Mesendoderm (in vitro differentiated cells): Measurements from ENCODE around the gene UBASH3B.

Experiments
- DNase-seq: peaks from one replicate; pipeline ENCODE4 v3.0.0; 2013
- H2AK5ac ChIP-seq: 2 replicates; pipeline ENCODE4 v1.6.1; 2013; ENCODE audit warnings: low read length, inconsistent platforms
- H2BK120ac ChIP-seq: 2 replicates; pipeline ENCODE4 v1.6.1; 2013; ENCODE audit warnings: low read depth, mild to moderate bottlenecking, low read length, moderate library complexity, mixed read lengths
- H2BK15ac ChIP-seq: replicated peaks from 2 replicates; pipeline ENCODE4 v1.6.1; 2013; ENCODE audit warnings: low read depth, mild to moderate bottlenecking, moderate library complexity
- H2BK5ac ChIP-seq: 2 replicates; pipeline ENCODE4 v1.6.1; 2013; ENCODE audit warnings: low read length, inconsistent platforms
- H3K18ac ChIP-seq: 2 replicates; pipeline ENCODE4 v1.6.1; 2013; ENCODE audit warnings: mild to moderate bottlenecking, low read length, mixed read lengths
- H3K23ac ChIP-seq: one replicate; pipeline ENCODE4 v1.6.1; 2013; ENCODE audit warnings: low read length
- H3K27ac ChIP-seq: 2 replicates; pipeline ENCODE4 v1.5.1; 2013; ENCODE audit warnings: low read depth, mild to moderate bottlenecking, inconsistent platforms, low read length, moderate library complexity
- H3K27me3 ChIP-seq: 2 replicates; pipeline ENCODE4 v1.6.1; 2013; ENCODE audit warnings: low read length, control low read depth, mild to moderate bottlenecking, inconsistent platforms; ENCODE audit not compliant: insufficient read depth, poor library complexity
- H3K36me3 ChIP-seq: 2 replicates; pipeline ENCODE4 v1.6.1; 2013; ENCODE audit warnings: low read length, inconsistent platforms; ENCODE audit not compliant: control insufficient read depth, insufficient read depth
- H3K4ac ChIP-seq: one replicate; pipeline ENCODE4 v1.6.1; 2013; ENCODE audit warnings: low read depth, mild to moderate bottlenecking, low read length, moderate library complexity
- H3K4me1 ChIP-seq: 2 replicates; pipeline ENCODE4 v1.6.1; 2013; ENCODE audit warnings: low read depth, low read length, inconsistent platforms; ENCODE audit not compliant: control insufficient read depth
- H3K4me2 ChIP-seq: 2 replicates; pipeline ENCODE4 v1.6.1; 2013; ENCODE audit warnings: low read length
- H3K4me3 ChIP-seq: 2 replicates; pipeline ENCODE4 v1.5.1; 2013; ENCODE audit warnings: mild to moderate bottlenecking, low read length
- H3K56ac ChIP-seq: one replicate; pipeline ENCODE4 v1.6.1; 2013; ENCODE audit warnings: low read length
- H3K79me1 ChIP-seq: 2 replicates; pipeline ENCODE4 v1.6.1; 2013; ENCODE audit warnings: low read length, inconsistent platforms
- H3K79me2 ChIP-seq: 2 replicates; pipeline ENCODE4 v1.6.1; 2013; ENCODE audit warnings: mild to moderate bottlenecking, low read length; ENCODE audit not compliant: control insufficient read depth, insufficient read depth
- H3K9ac ChIP-seq: 2 replicates; pipeline ENCODE4 v1.6.1; 2013; ENCODE audit warnings: low read length, inconsistent platforms
- H4K5ac ChIP-seq: one replicate; pipeline ENCODE4 v1.6.1; 2013; ENCODE audit warnings: low read length
- H4K8ac ChIP-seq: one replicate; pipeline ENCODE4 v1.6.1; 2013; ENCODE audit warnings: low read depth, mild to moderate bottlenecking, control low read depth, low read length, moderate library complexity
- WGBS: extraction: QIAGEN DNeasy Blood & Tissue Kit; methylation state at CpG from one replicate; pipeline ENCODE4 v1.1.7; 2013; ENCODE audit warnings: low lambda C conversion rate, missing lambda C conversion rate; ENCODE audit not compliant: insufficient coverage; ENCODE audit errors: extremely low coverage; 5-methylcytosine and 5-hydroxymethylcytosine counted together

Gene UBASH3B

DNA sequence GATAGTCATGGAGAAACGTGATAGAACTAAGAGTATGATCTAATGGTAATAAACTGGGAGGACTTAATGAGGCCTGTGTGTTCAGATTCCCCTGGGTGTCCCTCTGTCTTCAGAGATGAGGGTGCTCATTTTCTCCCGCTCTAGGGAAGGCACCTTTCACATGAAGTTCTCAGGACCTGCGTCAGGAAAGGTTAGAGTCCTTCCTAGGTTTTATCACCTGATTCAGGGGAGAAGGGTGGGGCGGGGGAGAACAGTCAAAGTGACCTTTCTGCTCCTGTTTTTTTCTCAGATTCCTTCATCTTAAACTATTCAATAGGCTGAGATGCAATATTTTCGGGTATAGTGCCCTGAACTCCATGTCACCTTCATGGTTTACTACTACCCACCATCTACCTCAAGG is 160.4 kb downstream of the UBASH3B start:
- Histone ChIP-seq H3K4me1 (peaks cover 4% of the 10 kb centered on the region), H3K27ac (no peak overlapping the region), H3K56ac (no peak overlapping the region), H3K9ac (no peak overlapping the region), H3K4me3 (no peak overlapping the region), H3K36me3 (no peaks in the 10 kb centered on the region), H2BK5ac (no peak overlapping the region), H3K4me2 (no peak overlapping the region), H3K79me1 (no peaks in the 10 kb centered on the region), H4K8ac (no peak overlapping the region), H2AK5ac (no peak overlapping the region), H3K23ac (no peak overlapping the region), H3K27me3 (no peaks in the 10 kb centered on the region), H4K5ac (no peak overlapping the region), H2BK120ac (no peak overlapping the region), H3K18ac (no peak overlapping the region), H3K4ac (no peak overlapping the region), H3K79me2 (no peaks in the 10 kb centered on the region), H2BK15ac (no peak overlapping the region)
- WGBS: no CpG with 5 or more reads among the region's 5 CpGs
- no peak for DNase-seq

DNA sequence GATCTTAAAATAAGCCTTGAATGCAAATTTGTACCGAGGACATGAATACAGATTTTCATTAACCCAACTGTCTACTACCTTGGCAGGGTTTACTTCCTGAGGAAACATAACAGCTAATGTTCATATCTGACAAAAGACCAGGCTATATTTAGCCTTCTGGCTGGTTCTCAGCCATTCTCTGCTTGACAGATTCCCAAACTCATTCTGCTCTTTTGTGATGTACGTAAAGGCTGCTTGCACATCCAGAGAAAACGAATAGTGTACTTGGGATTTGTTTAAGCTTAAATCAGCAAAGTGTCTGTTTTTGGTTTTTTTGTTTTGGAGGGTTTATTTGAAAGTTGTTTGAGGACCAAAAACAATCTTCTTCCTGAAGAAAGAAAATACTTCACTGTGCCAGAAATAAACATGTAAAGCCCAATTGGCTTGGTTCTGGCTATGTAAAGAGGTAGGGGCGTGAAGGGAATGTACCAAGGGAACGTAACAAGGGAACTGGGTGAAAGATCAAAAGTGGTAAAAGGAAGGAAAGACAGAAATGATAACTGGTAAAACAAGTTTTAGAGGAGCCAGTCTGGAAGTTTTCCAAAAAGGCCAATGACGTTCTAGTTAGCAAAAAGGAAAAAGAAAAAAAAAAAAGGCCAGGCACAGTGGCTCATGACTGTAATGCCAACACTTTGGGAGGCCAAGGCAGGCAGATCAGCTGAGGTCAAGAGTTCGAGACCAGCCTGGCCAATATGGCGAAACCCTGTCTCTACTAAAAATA is 161.4 kb downstream of the UBASH3B start:
- Histone ChIP-seq H3K4ac (no peak overlapping the region), H4K8ac (no peak overlapping the region), H3K4me1 (peaks cover 4% of the 10 kb centered on the region), H2AK5ac (no peak overlapping the region), H3K4me3 (no peak overlapping the region), H3K18ac (no peak overlapping the region), H3K79me1 (no peaks in the 10 kb centered on the region), H3K9ac (no peak overlapping the region), H2BK15ac (no peak overlapping the region), H3K27ac (no peak overlapping the region), H3K4me2 (no peak overlapping the region), H3K36me3 (no peaks in the 10 kb centered on the region), H3K27me3 (no peaks in the 10 kb centered on the region), H3K23ac (no peak overlapping the region), H2BK120ac (no peak overlapping the region), H2BK5ac (no peak overlapping the region), H3K56ac (no peak overlapping the region), H4K5ac (no peak overlapping the region), H3K79me2 (no peaks in the 10 kb centered on the region)
- DNase-seq: no peak
- WGBS: no CpG with 5 or more reads among the region's 8 CpGs

DNA sequence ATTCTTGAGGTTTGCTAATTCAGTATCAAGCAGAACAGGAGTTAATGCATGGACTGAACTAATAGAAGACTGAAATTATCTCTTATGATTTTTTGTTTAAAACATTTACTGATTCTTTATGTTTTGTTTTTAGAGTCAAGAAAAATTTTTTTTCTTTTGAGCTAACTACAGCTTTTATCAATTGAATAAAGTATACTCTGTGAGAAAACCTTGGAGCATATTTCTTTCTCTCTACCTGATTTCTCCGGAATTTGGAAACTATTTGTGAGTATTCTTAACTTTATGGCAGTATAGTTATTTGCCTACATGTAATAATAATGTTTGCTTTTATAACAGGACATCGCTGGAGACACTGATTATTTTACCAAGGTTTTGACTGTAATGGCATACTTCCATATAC is 164.6 kb downstream of the UBASH3B start:
- Histone ChIP-seq H3K23ac (no peak overlapping the region), H2BK15ac (no peak overlapping the region), H3K36me3 (no peaks in the 10 kb centered on the region), H3K9ac (no peak overlapping the region), H3K27ac (no peak overlapping the region), H3K4me2 (no peak overlapping the region), H3K79me2 (no peaks in the 10 kb centered on the region), H3K18ac (no peak overlapping the region), H3K4me3 (no peak overlapping the region), H3K79me1 (no peaks in the 10 kb centered on the region), H3K56ac (no peak overlapping the region), H4K5ac (no peak overlapping the region), H2AK5ac (no peak overlapping the region), H3K27me3 (no peaks in the 10 kb centered on the region), H3K4ac (no peak overlapping the region), H2BK120ac (no peak overlapping the region), H4K8ac (no peak overlapping the region), H2BK5ac (no peak overlapping the region), H3K4me1 (no peaks in the 10 kb centered on the region)
- no CpG with 5 or more reads among the region's 2 CpGs for WGBS
- no peak for DNase-seq

DNA sequence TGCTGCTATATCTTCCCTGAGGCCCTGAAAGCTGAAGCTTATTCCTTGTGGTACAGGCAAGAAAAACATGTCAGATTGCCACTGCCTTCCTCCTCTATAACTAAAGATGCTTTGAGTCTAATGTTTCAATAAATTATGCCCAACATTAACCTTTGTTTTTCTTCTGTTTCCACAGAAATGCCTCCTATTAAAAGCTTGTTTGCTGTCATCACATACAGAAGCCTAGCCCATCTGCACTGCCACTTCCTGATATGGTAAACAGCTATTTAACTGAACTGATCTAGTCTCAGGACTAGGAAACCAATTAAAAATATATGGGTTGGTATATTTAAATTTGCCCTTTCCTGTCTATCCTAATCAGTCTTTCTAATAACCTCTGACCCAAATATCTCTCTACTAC is 165.6 kb downstream of the UBASH3B start:
- Histone ChIP-seq H2BK15ac (no peak overlapping the region), H3K9ac (no peak overlapping the region), H3K4ac (no peak overlapping the region), H3K79me2 (no peaks in the 10 kb centered on the region), H3K4me3 (no peak overlapping the region), H3K27me3 (no peaks in the 10 kb centered on the region), H3K56ac (no peak overlapping the region), H3K36me3 (no peaks in the 10 kb centered on the region), H3K23ac (no peak overlapping the region), H2BK120ac (no peak overlapping the region), H4K5ac (no peak overlapping the region), H4K8ac (no peak overlapping the region), H3K79me1 (no peaks in the 10 kb centered on the region), H3K4me1 (no peaks in the 10 kb centered on the region), H3K18ac (no peak overlapping the region), H2AK5ac (no peak overlapping the region), H3K4me2 (no peak overlapping the region), H2BK5ac (no peak overlapping the region), H3K27ac (no peak overlapping the region)
- DNase-seq: no peak

DNA sequence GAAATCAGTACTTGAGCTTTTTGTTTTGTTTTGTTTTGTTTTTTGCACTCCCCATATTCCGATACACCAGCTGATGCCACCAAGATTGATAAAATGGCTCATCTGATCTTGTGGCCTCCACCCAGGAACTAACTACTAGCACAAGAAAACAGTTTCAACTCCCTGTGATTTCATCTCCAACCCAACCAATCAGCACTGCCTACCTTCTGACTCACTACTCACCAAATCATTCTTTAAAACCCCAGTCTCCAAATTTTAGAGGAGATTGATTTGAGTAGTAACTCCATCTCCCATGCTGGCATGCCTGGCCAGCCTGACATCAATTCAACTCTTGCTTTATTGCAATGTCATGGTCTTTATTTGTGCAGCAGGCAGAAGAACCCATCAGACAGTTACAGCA is 166.7 kb downstream of the UBASH3B start:
- Histone ChIP-seq H2BK15ac (no peak overlapping the region), H3K23ac (no peak overlapping the region), H3K36me3 (no peaks in the 10 kb centered on the region), H3K56ac (no peak overlapping the region), H3K4ac (no peak overlapping the region), H3K9ac (no peak overlapping the region), H3K27me3 (no peaks in the 10 kb centered on the region), H4K8ac (no peak overlapping the region), H3K4me3 (no peak overlapping the region), H2BK120ac (no peak overlapping the region), H3K79me1 (no peaks in the 10 kb centered on the region), H2BK5ac (no peak overlapping the region), H3K27ac (no peak overlapping the region), H3K18ac (no peak overlapping the region), H4K5ac (no peak overlapping the region), H3K79me2 (no peaks in the 10 kb centered on the region), H3K4me2 (no peak overlapping the region), H2AK5ac (no peak overlapping the region), H3K4me1 (no peaks in the 10 kb centered on the region)
- WGBS: no CpG with 5 or more reads among the region's 1 CpG
- no peak for DNase-seq

DNA sequence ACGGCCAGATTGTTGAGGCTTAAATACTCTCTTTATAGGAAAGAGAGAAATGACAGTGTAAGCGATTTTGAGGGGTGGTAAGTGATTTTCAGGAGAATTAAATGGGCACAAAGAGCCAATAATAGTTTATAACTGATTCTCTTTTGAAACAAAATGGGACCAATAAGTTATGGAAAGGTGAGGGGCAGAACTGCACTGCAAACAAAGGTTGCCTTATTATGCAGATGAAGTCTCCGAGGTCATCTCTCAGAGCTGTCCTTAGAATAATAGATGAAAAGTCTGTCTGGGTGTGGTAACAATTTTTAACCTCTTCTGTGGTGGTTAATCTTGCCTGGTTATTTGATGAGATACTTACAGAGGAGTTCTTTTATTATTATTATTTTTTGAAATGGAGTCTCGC is 168.0 kb downstream of the UBASH3B start:
- H3K4me1 ChIP-seq: no peaks in the 10 kb centered on the region
- no peak for DNase-seq
- no peak overlapping the region for H4K5ac ChIP-seq
- H3K4me3 ChIP-seq: no peak overlapping the region
- no peak overlapping the region for H3K4ac ChIP-seq
- H3K27ac ChIP-seq: no peak overlapping the region
- no peak overlapping the region for H2BK120ac ChIP-seq
- no peaks in the 10 kb centered on the region for H3K36me3 ChIP-seq
- no peak overlapping the region for H2AK5ac ChIP-seq
- H2BK15ac ChIP-seq: no peak overlapping the region
- no peak overlapping the region for H3K4me2 ChIP-seq
- H3K79me1 ChIP-seq: no peaks in the 10 kb centered on the region
- no peak overlapping the region for H3K9ac ChIP-seq
- H3K18ac ChIP-seq: no peak overlapping the region
- H3K23ac ChIP-seq: no peak overlapping the region
- H3K79me2 ChIP-seq: no peaks in the 10 kb centered on the region
- H3K56ac ChIP-seq: no peak overlapping the region
- no peak overlapping the region for H4K8ac ChIP-seq
- no peaks in the 10 kb centered on the region for H3K27me3 ChIP-seq
- no CpG with 5 or more reads among the region's 4 CpGs for WGBS
- no peak overlapping the region for H2BK5ac ChIP-seq
